Loucy (cell line): ENCODE results near the gene DIPK1A.

Experiments
- H2AFZ ChIP-seq: fragments of 200-600 bp; sonication (generic); 2 replicates; pipeline ENCODE4 v1.6.0; 2016; ENCODE audit warnings: antibody characterized with exemption, mild to moderate bottlenecking, low read length, moderate library complexity
- H3F3A ChIP-seq: fragments of 200-600 bp; 2 replicates; pipeline ENCODE4 v1.6.0; 2016; ENCODE audit warnings: antibody characterized with exemption, low read depth, mild to moderate bottlenecking
- H3K27me3 ChIP-seq: fragments of 200-600 bp; sonication (generic); 2 replicates; pipeline ENCODE4 v1.6.1; 2014; ENCODE audit warnings: low read length, mild to moderate bottlenecking; ENCODE audit not compliant: insufficient read depth, poor library complexity, severe bottlenecking
- H3K36me3 ChIP-seq: fragments of 200-600 bp; sonication (generic); 2 replicates; pipeline ENCODE4 v1.6.1; 2016; ENCODE audit warnings: low read length; ENCODE audit not compliant: insufficient read depth
- H3K4me1 ChIP-seq: fragments of 200-600 bp; sonication (generic); 2 replicates; pipeline ENCODE4 v1.5.1; 2014; ENCODE audit warnings: low read length, mild to moderate bottlenecking; ENCODE audit not compliant: insufficient read depth, poor library complexity, severe bottlenecking
- H3K4me2 ChIP-seq: fragments of 200-600 bp; sonication (generic); 2 replicates; pipeline ENCODE4 v1.6.0; 2014; ENCODE audit warnings: antibody characterized with exemption, low read length, low read depth, mild to moderate bottlenecking; ENCODE audit not compliant: poor library complexity, severe bottlenecking
- H3K4me3 ChIP-seq: fragments of 200-600 bp; sonication (generic); 2 replicates; pipeline ENCODE4 v1.5.1; 2014; ENCODE audit warnings: low read length, mild to moderate bottlenecking, mixed read lengths; ENCODE audit not compliant: poor library complexity, severe bottlenecking
- H3K79me2 ChIP-seq: fragments of 200-600 bp; sonication (generic); 2 replicates; pipeline ENCODE4 v1.6.1; 2014; ENCODE audit warnings: low read length; ENCODE audit not compliant: insufficient read depth
- H3K9ac ChIP-seq: fragments of 200-600 bp; sonication (generic); 2 replicates; pipeline ENCODE4 v1.6.0; 2014; ENCODE audit warnings: mild to moderate bottlenecking, low read depth, low read length, moderate library complexity; ENCODE audit not compliant: poor library complexity, severe bottlenecking
- H3K9me2 ChIP-seq: fragments of 200-600 bp; sonication (generic); replicated peaks from 2 replicates; pipeline ENCODE4 v1.6.1; 2016; ENCODE audit warnings: low read depth, low read length, mixed read lengths
- H3K9me3 ChIP-seq: fragments of 200-600 bp; sonication (generic); 2 replicates; pipeline ENCODE4 v1.6.1; 2014; ENCODE audit warnings: mild to moderate bottlenecking, antibody characterized with exemption, low read length, low read depth; ENCODE audit not compliant: insufficient read depth
- H4K20me1 ChIP-seq: fragments of 200-600 bp; sonication (generic); 2 replicates; pipeline ENCODE4 v1.6.0; 2014; ENCODE audit warnings: antibody characterized with exemption, low read length, mild to moderate bottlenecking; ENCODE audit not compliant: insufficient read depth, poor library complexity, severe bottlenecking
- EZH2phosphoT487 ChIP-seq: fragments of 200-600 bp; IDR thresholded peaks from 2 replicates; pipeline ENCODE4 v1.6.1; 2018; ENCODE audit warnings: antibody characterized with exemption, mild to moderate bottlenecking, moderate library complexity, borderline replicate concordance
- TF ChIP-seq, protein P1 (sequence below): fragments of 200-600 bp; sonication (generic); conservative IDR thresholded peaks from 2 replicates; pipeline ENCODE4 v1.5.1; 2014; ENCODE audit warnings: mild to moderate bottlenecking, antibody characterized with exemption, low read length

The DIPK1A gene

GRCh38 chr1:92848201-92848600 is 113.1 kb downstream of the DIPK1A start:
- H3K4me3 ChIP-seq, result no peak overlapping the region
- H3K4me1 ChIP-seq, result peaks cover 3% of the 10 kb centered on the region
- TF ChIP-seq, protein P1, sequence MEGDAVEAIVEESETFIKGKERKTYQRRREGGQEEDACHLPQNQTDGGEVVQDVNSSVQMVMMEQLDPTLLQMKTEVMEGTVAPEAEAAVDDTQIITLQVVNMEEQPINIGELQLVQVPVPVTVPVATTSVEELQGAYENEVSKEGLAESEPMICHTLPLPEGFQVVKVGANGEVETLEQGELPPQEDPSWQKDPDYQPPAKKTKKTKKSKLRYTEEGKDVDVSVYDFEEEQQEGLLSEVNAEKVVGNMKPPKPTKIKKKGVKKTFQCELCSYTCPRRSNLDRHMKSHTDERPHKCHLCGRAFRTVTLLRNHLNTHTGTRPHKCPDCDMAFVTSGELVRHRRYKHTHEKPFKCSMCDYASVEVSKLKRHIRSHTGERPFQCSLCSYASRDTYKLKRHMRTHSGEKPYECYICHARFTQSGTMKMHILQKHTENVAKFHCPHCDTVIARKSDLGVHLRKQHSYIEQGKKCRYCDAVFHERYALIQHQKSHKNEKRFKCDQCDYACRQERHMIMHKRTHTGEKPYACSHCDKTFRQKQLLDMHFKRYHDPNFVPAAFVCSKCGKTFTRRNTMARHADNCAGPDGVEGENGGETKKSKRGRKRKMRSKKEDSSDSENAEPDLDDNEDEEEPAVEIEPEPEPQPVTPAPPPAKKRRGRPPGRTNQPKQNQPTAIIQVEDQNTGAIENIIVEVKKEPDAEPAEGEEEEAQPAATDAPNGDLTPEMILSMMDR, result no peak
- no peak for TF ChIP-seq EZH2phosphoT487
- H3K9ac ChIP-seq, result no peak overlapping the region
- H3K4me2 ChIP-seq, result no peak overlapping the region
- peaks cover 17% of the 10 kb centered on the region for H3K36me3 ChIP-seq
- no peaks in the 10 kb centered on the region for H3K9me2 ChIP-seq
- H3K9me3 ChIP-seq, result no peaks in the 10 kb centered on the region
- H4K20me1 ChIP-seq, result peaks cover 3% of the 10 kb centered on the region
- peaks cover 10% of the 10 kb centered on the region; the same call in 1 of the 2 replicates for H3F3A ChIP-seq
- no peaks in the 10 kb centered on the region for H3K79me2 ChIP-seq
- H2AFZ ChIP-seq, result no peak overlapping the region
- H3K27me3 ChIP-seq, result no peaks in the 10 kb centered on the region

DNA sequence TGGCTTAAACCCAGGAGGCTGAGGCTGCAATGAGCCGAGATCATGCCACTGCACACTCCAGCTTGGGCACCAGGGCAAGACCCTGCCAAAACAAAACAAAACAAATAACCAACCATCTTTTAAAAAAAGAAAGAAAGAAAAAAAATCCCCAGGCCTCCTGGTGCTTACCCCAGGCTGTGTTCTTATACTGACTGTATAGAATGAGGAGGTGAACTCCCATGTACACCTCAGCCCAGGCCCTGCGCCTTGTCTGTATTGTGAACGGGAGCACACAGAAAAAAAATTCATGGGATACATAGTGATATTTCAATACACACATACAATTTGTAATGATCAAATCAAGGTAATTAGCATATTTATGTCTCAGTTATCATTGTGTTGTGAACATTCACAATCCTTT is 115.4 kb downstream of the DIPK1A start:
- H4K20me1 ChIP-seq, result peaks cover 26% of the 10 kb centered on the region
- peaks cover 8% of the 10 kb centered on the region; the same call in 1 of the 2 replicates for H3K79me2 ChIP-seq
- no peak overlapping the region for H2AFZ ChIP-seq
- no peak overlapping the region for H3K4me2 ChIP-seq
- no peak overlapping the region for H3K4me3 ChIP-seq
- H3K9me3 ChIP-seq, result no peaks in the 10 kb centered on the region
- TF ChIP-seq EZH2phosphoT487, result no peak
- TF ChIP-seq, protein P1, result no peak
- no peaks in the 10 kb centered on the region for H3K9me2 ChIP-seq
- H3K4me1 ChIP-seq, result no peaks in the 10 kb centered on the region
- H3K9ac ChIP-seq, result no peak overlapping the region
- no peaks in the 10 kb centered on the region for H3K27me3 ChIP-seq
- peaks cover 20% of the 10 kb centered on the region; the same call in 1 of the 2 replicates for H3F3A ChIP-seq
- peaks cover 38% of the 10 kb centered on the region for H3K36me3 ChIP-seq

DNA sequence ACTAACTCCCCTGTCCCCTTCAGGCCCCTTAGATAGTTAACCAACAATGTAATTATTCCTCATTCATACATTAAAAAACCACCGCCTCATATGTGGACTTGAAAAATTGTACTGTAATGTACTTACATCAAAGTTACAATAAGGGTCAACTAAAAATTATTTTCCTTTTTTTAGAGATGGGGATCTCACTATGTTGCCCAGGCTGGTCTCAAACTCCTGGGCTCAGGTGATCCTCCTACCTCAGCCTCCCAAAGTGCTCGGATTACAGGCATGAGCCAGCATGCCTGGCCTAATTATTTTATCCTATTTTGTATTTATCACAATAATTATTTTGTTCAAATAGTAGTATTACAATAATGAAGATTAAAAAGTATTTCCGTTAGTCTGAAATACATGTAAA is 116.8 kb downstream of the DIPK1A start:
- H3K4me1 ChIP-seq, result peaks cover 11% of the 10 kb centered on the region
- H3K9me2 ChIP-seq, result no peaks in the 10 kb centered on the region
- peaks cover 52% of the 10 kb centered on the region for H3K36me3 ChIP-seq
- H3K9me3 ChIP-seq, result no peaks in the 10 kb centered on the region
- H4K20me1 ChIP-seq, result peaks cover 41% of the 10 kb centered on the region
- TF ChIP-seq, protein P1, result no peak
- TF ChIP-seq EZH2phosphoT487, result no peak
- no peak overlapping the region for H3K9ac ChIP-seq
- H3K4me2 ChIP-seq, result no peak overlapping the region
- H3K4me3 ChIP-seq, result no peak overlapping the region
- H2AFZ ChIP-seq, result no peak overlapping the region
- H3F3A ChIP-seq, result peaks cover 20% of the 10 kb centered on the region; the same call in 1 of the 2 replicates
- H3K79me2 ChIP-seq, result peaks cover 22% of the 10 kb centered on the region
- no peaks in the 10 kb centered on the region for H3K27me3 ChIP-seq
